ENCODE measurements around the gene ZNF598. TPM values are rescaled to one million over a fixed set of nuclear protein-coding genes. Genes with fewer than 3 reads are reported as not detected.

Gene ZNF598
- polyA plus RNA-seq, 1 of the 3 experiments (the other 2 are of a cell fraction): 47.8 TPM

DNA sequence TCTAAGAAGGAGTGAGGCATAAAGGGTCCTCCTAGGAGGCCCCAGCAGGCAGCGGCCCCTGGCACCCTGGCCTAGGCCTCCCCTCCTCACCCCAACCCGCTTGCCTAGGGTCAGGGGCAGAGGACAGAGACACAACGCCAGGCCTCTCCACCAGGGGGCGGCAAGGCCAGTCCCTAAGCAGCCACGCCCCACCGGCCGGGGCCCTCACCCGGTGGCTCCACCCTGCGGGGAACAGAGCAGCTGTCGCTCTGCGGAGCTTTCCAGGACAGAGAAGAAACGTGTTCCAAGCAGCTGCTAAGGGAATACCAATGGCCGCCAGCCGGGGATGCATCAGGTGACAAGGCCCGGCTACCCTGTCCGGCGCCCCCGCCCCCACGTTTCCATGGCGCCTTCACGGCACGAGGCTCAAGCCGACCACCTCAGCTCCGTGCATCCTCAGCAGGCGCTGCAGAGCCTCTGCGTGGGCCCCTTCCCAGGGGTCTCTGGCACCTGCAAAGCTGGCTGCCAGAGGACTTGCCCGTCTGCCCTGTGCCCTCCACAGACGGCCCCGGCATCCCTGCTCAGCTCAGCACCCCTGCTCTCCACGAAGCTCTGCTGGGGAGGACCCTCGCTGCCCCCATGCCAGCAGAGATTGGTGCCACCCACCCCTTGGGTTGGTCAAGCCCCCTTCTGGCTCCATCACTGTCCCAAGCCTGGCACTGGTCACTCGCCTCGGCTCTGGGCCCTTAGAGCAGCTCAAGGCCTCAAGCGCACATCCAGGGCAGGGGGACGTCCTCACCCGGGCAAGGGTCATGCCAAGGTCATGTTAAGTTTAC lies 5.6 kb downstream of the ZNF598 start (continued):
- TF ChIP-seq, protein P1, sequence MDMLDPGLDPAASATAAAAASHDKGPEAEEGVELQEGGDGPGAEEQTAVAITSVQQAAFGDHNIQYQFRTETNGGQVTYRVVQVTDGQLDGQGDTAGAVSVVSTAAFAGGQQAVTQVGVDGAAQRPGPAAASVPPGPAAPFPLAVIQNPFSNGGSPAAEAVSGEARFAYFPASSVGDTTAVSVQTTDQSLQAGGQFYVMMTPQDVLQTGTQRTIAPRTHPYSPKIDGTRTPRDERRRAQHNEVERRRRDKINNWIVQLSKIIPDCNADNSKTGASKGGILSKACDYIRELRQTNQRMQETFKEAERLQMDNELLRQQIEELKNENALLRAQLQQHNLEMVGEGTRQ (IDR thresholded peaks at IDR 0.05; ENCODE audit: borderline replicate concordance, low read depth, low read length): no peak
- TF ChIP-seq TAF1 (IDR thresholded peaks at IDR 0.05; ENCODE audit: borderline replicate concordance, low read depth, low read length) (no peak), NFIC (IDR thresholded peaks at IDR 0.05; ENCODE audit: borderline replicate concordance) (no peak), GATA2 (CRISPR knock-in tag; IDR thresholded peaks at IDR 0.05) (no peak), FOXM1 (IDR thresholded peaks at IDR 0.05; ENCODE audit: low read depth) (no peak), RAD21 (IDR thresholded peaks at IDR 0.05; ENCODE audit: low read length) (peak; percentile 59), SMC3 (IDR thresholded peaks at IDR 0.05; ENCODE audit: low read depth, low read length) (peak; percentile 61), EZH2phosphoT487 (IDR thresholded peaks at IDR 0.05; ENCODE audit: borderline replicate concordance, low read depth) (no peak), ELF1 (IDR thresholded peaks at IDR 0.05) (no peak), GABPA (IDR thresholded peaks at IDR 0.05; ENCODE audit: low read depth) (no peak), MXI1 (IDR thresholded peaks at IDR 0.05; ENCODE audit: low read depth, low read length) (peak; percentile 98), EP300 (IDR thresholded peaks at IDR 0.05; ENCODE audit: borderline replicate concordance in 1 of 2, low read depth in 1 of 2, low read length in 1 of 2) (no peak), POLR2AphosphoS5 (IDR thresholded peaks at IDR 0.05; ENCODE audit: low read depth, low read length) (no peak; the same call in 1 of the 2 replicates), NRF1 (IDR thresholded peaks at IDR 0.05; ENCODE audit: low read depth, low read length) (no peak)
- TF ChIP-seq, protein P2, sequence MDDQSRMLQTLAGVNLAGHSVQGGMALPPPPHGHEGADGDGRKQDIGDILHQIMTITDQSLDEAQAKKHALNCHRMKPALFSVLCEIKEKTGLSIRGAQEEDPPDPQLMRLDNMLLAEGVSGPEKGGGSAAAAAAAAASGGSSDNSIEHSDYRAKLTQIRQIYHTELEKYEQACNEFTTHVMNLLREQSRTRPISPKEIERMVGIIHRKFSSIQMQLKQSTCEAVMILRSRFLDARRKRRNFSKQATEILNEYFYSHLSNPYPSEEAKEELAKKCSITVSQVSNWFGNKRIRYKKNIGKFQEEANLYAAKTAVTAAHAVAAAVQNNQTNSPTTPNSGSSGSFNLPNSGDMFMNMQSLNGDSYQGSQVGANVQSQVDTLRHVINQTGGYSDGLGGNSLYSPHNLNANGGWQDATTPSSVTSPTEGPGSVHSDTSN (IDR thresholded peaks at IDR 0.05): peak; percentile 45; the same call in 1 of the 2 replicates
- TF ChIP-seq, protein P3, sequence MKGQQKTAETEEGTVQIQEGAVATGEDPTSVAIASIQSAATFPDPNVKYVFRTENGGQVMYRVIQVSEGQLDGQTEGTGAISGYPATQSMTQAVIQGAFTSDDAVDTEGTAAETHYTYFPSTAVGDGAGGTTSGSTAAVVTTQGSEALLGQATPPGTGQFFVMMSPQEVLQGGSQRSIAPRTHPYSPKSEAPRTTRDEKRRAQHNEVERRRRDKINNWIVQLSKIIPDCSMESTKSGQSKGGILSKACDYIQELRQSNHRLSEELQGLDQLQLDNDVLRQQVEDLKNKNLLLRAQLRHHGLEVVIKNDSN (IDR thresholded peaks at IDR 0.05; ENCODE audit: borderline replicate concordance, low read depth): peak; percentile 9; the same call in 1 of the 2 replicates
- TF ChIP-seq, protein P4, sequence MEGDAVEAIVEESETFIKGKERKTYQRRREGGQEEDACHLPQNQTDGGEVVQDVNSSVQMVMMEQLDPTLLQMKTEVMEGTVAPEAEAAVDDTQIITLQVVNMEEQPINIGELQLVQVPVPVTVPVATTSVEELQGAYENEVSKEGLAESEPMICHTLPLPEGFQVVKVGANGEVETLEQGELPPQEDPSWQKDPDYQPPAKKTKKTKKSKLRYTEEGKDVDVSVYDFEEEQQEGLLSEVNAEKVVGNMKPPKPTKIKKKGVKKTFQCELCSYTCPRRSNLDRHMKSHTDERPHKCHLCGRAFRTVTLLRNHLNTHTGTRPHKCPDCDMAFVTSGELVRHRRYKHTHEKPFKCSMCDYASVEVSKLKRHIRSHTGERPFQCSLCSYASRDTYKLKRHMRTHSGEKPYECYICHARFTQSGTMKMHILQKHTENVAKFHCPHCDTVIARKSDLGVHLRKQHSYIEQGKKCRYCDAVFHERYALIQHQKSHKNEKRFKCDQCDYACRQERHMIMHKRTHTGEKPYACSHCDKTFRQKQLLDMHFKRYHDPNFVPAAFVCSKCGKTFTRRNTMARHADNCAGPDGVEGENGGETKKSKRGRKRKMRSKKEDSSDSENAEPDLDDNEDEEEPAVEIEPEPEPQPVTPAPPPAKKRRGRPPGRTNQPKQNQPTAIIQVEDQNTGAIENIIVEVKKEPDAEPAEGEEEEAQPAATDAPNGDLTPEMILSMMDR (IDR thresholded peaks at IDR 0.05): peak; percentile 91
- TF ChIP-seq, protein P5, sequence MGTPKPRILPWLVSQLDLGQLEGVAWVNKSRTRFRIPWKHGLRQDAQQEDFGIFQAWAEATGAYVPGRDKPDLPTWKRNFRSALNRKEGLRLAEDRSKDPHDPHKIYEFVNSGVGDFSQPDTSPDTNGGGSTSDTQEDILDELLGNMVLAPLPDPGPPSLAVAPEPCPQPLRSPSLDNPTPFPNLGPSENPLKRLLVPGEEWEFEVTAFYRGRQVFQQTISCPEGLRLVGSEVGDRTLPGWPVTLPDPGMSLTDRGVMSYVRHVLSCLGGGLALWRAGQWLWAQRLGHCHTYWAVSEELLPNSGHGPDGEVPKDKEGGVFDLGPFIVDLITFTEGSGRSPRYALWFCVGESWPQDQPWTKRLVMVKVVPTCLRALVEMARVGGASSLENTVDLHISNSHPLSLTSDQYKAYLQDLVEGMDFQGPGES (IDR thresholded peaks at IDR 0.05; ENCODE audit: low read depth, low read length): no peak
- TF ChIP-seq, protein P6, sequence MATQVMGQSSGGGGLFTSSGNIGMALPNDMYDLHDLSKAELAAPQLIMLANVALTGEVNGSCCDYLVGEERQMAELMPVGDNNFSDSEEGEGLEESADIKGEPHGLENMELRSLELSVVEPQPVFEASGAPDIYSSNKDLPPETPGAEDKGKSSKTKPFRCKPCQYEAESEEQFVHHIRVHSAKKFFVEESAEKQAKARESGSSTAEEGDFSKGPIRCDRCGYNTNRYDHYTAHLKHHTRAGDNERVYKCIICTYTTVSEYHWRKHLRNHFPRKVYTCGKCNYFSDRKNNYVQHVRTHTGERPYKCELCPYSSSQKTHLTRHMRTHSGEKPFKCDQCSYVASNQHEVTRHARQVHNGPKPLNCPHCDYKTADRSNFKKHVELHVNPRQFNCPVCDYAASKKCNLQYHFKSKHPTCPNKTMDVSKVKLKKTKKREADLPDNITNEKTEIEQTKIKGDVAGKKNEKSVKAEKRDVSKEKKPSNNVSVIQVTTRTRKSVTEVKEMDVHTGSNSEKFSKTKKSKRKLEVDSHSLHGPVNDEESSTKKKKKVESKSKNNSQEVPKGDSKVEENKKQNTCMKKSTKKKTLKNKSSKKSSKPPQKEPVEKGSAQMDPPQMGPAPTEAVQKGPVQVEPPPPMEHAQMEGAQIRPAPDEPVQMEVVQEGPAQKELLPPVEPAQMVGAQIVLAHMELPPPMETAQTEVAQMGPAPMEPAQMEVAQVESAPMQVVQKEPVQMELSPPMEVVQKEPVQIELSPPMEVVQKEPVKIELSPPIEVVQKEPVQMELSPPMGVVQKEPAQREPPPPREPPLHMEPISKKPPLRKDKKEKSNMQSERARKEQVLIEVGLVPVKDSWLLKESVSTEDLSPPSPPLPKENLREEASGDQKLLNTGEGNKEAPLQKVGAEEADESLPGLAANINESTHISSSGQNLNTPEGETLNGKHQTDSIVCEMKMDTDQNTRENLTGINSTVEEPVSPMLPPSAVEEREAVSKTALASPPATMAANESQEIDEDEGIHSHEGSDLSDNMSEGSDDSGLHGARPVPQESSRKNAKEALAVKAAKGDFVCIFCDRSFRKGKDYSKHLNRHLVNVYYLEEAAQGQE (IDR thresholded peaks at IDR 0.05; ENCODE audit: low read depth, low read length): no peak
- TF ChIP-seq, protein P7, sequence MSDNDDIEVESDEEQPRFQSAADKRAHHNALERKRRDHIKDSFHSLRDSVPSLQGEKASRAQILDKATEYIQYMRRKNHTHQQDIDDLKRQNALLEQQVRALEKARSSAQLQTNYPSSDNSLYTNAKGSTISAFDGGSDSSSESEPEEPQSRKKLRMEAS (IDR thresholded peaks at IDR 0.05; ENCODE audit: low read depth): no peak

Data from SK-N-SH (cell line).